K562 (cell line): ENCODE data around the gene AIDA. TPM values are rescaled to one million over a fixed set of nuclear protein-coding genes. Genes with fewer than 3 reads are reported as not detected.
A peak's percentile ranks its signal among the peaks of the same experiment; 100 is the strongest.

Experiments
- KLF10 ChIP-seq: fragments of 250-450 bp; sonication (Bioruptor Pico); IDR thresholded peaks from 2 replicates; pipeline ENCODE4 v1.6.1; 2021; ENCODE audit warnings: matching md5 sums
- MBD2 ChIP-seq: sonication (generic); IDR thresholded peaks from 2 replicates; pipeline ENCODE4 v1.6.1; 2016; ENCODE audit warnings: low read depth, borderline replicate concordance
- POLR2A ChIP-seq: fragments of 450-650 bp; conservative IDR thresholded peaks from 2 replicates; pipeline ENCODE4 v1.6.1; 2016
- ZBTB1 ChIP-seq: sonication (generic); formaldehyde crosslinking; IDR thresholded peaks from 2 replicates; pipeline ENCODE4 v1.8.1; 2023; ENCODE audit warnings: missing genetic modification reagents, low read depth, mild to moderate bottlenecking, borderline replicate concordance
- ZFP36 ChIP-seq: fragments of 150-350 bp; IDR thresholded peaks from 2 replicates; pipeline ENCODE4 v1.6.1; 2018; ENCODE audit warnings: low read length, low read depth; ENCODE audit not compliant: partially characterized antibody
- polyA plus RNA-seq, 8 experiments: library from polyadenylated mRNA; depleted of rRNA in 4 of 8; stranded (reverse) in 5 of 8; unstranded in 3 of 8; fragments of >200 nt; fragmentation: Nextera tagmentation in 2 of 8; fragmentation: Illumina TruSeq in 1 of 8; extraction: Ambion mirVana in 2 of 8; extraction: Trizol in 1 of 8; gene quantifications; 2 replicates each; pipeline versions ENCODE4 v1.2.1 to v1.2.3, GENCODE V29; 2011 to 2014; ENCODE audit warnings: inconsistent platforms in 1 of 8, missing spikeins in 1 of 8
- total RNA-seq, 7 experiments: library from RNA; depleted of rRNA in 6 of 7; stranded (reverse); fragments of >200 nt in 6 of 7; fragmentation: Illumina TruSeq in 2 of 7; extraction: Trizol in 2 of 7; gene quantifications; 2 replicates each; pipeline versions ENCODE4 v1.2.1 to v1.2.3, GENCODE V29; 2011 to 2021; ENCODE audit warnings: low replicate concordance in 1 of 7
- TF ChIP-seq, protein P1 (sequence below): fragments of 450-650 bp; IDR thresholded peaks from 2 replicates; pipeline ENCODE4 v1.6.1; 2017; ENCODE audit warnings: antibody characterized with exemption, mild to moderate bottlenecking
- TF ChIP-seq, protein P2 (sequence below): sonication (generic); formaldehyde crosslinking; IDR thresholded peaks from 2 replicates; pipeline ENCODE4 v1.8.0; 2022; ENCODE audit warnings: mild to moderate bottlenecking, missing genetic modification reagents
- TF ChIP-seq, protein P3 (sequence below), 2 experiments: fragments of 450-650 bp in 1 of 2; sonication (generic) in 1 of 2; formaldehyde crosslinking in 1 of 2; IDR thresholded peaks; 2 replicates each; pipeline versions ENCODE4 v1.7.1 to v1.9.0; 2016 to 2022; ENCODE audit warnings: inconsistent platforms in 1 of 2, mild to moderate bottlenecking in 1 of 2, missing genetic modification reagents in 1 of 2
- TF ChIP-seq, protein P4 (sequence below), 3 experiments: fragments of 200-800 bp in 1 of 3; fragments of 250-450 bp in 1 of 3; fragments of 450-650 bp in 1 of 3; sonication (Bioruptor Pico) in 1 of 3; sonication (Bioruptor generic) in 1 of 3; formaldehyde crosslinking in 1 of 3; IDR thresholded peaks; 2 replicates each; pipeline versions ENCODE4 v1.6.1 to v1.8.0; 2016 to 2022; ENCODE audit warnings: mild to moderate bottlenecking in 2 of 3, missing genetic modification characterization in 2 of 3, missing compliant biosample characterization in 1 of 3, moderate library complexity in 1 of 3

AIDA gene
- total and polyA plus RNA-seq, 9 of the 15 experiments (the other 6 are each of a cell fraction or from before 2014, with no cell fraction given): 18.2 to 77.9 (median 24.9) TPM

DNA sequence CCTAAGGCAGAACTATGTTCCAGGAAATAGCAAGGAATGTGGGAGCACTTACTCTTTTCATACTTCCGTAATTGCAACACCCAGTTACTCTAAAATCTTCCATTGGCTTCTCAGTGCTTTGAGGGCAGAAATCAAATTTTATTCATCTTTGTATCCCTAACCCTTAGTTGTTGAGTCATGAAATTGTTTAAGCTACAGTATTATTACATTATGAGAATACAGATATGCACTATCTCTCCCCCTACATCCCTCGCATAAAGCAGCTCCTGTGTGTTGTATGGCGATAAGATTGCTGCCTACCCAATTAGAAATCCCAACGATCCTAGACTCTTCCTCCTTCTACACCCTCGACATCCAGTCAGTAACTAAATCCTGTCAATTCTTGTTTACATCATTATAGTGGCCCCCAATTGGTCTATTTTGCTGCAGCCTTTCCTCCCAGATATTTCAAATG lies 2.6 kb downstream of the AIDA start (continued):
- TF ChIP-seq, protein P1, sequence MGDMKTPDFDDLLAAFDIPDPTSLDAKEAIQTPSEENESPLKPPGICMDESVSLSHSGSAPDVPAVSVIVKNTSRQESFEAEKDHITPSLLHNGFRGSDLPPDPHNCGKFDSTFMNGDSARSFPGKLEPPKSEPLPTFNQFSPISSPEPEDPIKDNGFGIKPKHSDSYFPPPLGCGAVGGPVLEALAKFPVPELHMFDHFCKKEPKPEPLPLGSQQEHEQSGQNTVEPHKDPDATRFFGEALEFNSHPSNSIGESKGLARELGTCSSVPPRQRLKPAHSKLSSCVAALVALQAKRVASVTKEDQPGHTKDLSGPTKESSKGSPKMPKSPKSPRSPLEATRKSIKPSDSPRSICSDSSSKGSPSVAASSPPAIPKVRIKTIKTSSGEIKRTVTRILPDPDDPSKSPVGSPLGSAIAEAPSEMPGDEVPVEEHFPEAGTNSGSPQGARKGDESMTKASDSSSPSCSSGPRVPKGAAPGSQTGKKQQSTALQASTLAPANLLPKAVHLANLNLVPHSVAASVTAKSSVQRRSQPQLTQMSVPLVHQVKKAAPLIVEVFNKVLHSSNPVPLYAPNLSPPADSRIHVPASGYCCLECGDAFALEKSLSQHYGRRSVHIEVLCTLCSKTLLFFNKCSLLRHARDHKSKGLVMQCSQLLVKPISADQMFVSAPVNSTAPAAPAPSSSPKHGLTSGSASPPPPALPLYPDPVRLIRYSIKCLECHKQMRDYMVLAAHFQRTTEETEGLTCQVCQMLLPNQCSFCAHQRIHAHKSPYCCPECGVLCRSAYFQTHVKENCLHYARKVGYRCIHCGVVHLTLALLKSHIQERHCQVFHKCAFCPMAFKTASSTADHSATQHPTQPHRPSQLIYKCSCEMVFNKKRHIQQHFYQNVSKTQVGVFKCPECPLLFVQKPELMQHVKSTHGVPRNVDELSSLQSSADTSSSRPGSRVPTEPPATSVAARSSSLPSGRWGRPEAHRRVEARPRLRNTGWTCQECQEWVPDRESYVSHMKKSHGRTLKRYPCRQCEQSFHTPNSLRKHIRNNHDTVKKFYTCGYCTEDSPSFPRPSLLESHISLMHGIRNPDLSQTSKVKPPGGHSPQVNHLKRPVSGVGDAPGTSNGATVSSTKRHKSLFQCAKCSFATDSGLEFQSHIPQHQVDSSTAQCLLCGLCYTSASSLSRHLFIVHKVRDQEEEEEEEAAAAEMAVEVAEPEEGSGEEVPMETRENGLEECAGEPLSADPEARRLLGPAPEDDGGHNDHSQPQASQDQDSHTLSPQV: no peak
- TF ChIP-seq, protein P2, sequence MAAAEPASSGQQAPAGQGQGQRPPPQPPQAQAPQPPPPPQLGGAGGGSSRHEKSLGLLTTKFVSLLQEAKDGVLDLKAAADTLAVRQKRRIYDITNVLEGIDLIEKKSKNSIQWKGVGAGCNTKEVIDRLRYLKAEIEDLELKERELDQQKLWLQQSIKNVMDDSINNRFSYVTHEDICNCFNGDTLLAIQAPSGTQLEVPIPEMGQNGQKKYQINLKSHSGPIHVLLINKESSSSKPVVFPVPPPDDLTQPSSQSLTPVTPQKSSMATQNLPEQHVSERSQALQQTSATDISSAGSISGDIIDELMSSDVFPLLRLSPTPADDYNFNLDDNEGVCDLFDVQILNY (CRISPR knock-in tag): no peak
- no peak for TF ChIP-seq POLR2A
- TF ChIP-seq MBD2: no peak
- TF ChIP-seq KLF10 (CRISPR knock-in tag): no peak
- TF ChIP-seq, protein P3, sequence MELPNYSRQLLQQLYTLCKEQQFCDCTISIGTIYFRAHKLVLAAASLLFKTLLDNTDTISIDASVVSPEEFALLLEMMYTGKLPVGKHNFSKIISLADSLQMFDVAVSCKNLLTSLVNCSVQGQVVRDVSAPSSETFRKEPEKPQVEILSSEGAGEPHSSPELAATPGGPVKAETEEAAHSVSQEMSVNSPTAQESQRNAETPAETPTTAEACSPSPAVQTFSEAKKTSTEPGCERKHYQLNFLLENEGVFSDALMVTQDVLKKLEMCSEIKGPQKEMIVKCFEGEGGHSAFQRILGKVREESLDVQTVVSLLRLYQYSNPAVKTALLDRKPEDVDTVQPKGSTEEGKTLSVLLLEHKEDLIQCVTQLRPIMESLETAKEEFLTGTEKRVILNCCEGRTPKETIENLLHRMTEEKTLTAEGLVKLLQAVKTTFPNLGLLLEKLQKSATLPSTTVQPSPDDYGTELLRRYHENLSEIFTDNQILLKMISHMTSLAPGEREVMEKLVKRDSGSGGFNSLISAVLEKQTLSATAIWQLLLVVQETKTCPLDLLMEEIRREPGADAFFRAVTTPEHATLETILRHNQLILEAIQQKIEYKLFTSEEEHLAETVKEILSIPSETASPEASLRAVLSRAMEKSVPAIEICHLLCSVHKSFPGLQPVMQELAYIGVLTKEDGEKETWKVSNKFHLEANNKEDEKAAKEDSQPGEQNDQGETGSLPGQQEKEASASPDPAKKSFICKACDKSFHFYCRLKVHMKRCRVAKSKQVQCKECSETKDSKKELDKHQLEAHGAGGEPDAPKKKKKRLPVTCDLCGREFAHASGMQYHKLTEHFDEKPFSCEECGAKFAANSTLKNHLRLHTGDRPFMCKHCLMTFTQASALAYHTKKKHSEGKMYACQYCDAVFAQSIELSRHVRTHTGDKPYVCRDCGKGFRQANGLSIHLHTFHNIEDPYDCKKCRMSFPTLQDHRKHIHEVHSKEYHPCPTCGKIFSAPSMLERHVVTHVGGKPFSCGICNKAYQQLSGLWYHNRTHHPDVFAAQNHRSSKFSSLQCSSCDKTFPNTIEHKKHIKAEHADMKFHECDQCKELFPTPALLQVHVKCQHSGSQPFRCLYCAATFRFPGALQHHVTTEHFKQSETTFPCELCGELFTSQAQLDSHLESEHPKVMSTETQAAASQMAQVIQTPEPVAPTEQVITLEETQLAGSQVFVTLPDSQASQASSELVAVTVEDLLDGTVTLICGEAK (IDR thresholded peaks at IDR 0.05): no peak
- TF ChIP-seq, protein P3 (CRISPR knock-in tag; IDR thresholded peaks at IDR 0.05): no peak
- TF ChIP-seq, protein P4, sequence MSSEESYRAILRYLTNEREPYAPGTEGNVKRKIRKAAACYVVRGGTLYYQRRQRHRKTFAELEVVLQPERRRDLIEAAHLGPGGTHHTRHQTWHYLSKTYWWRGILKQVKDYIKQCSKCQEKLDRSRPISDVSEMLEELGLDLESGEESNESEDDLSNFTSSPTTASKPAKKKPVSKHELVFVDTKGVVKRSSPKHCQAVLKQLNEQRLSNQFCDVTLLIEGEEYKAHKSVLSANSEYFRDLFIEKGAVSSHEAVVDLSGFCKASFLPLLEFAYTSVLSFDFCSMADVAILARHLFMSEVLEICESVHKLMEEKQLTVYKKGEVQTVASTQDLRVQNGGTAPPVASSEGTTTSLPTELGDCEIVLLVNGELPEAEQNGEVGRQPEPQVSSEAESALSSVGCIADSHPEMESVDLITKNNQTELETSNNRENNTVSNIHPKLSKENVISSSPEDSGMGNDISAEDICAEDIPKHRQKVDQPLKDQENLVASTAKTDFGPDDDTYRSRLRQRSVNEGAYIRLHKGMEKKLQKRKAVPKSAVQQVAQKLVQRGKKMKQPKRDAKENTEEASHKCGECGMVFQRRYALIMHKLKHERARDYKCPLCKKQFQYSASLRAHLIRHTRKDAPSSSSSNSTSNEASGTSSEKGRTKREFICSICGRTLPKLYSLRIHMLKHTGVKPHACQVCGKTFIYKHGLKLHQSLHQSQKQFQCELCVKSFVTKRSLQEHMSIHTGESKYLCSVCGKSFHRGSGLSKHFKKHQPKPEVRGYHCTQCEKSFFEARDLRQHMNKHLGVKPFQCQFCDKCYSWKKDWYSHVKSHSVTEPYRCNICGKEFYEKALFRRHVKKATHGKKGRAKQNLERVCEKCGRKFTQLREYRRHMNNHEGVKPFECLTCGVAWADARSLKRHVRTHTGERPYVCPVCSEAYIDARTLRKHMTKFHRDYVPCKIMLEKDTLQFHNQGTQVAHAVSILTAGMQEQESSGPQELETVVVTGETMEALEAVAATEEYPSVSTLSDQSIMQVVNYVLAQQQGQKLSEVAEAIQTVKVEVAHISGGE (CRISPR knock-in tag; IDR thresholded peaks at IDR 0.05): peak in 1 of 3 experiments; percentile 21; a peak in 1 of 6 replicates
- no peak for TF ChIP-seq ZBTB1
- no peak for TF ChIP-seq ZFP36
